C4-2B (cell line): ENCODE results near the gene FAF1.

ENCODE experiments used
- ZFX ChIP-seq: fragments of 450-650 bp; IDR thresholded peaks from 2 replicates; pipeline ENCODE4 v1.6.1; 2017
- TF ChIP-seq, protein P1 (sequence below): fragments of 450-650 bp; conservative IDR thresholded peaks from 2 replicates; pipeline ENCODE4 v1.5.1; 2017; ENCODE audit warnings: mild to moderate bottlenecking

DNA sequence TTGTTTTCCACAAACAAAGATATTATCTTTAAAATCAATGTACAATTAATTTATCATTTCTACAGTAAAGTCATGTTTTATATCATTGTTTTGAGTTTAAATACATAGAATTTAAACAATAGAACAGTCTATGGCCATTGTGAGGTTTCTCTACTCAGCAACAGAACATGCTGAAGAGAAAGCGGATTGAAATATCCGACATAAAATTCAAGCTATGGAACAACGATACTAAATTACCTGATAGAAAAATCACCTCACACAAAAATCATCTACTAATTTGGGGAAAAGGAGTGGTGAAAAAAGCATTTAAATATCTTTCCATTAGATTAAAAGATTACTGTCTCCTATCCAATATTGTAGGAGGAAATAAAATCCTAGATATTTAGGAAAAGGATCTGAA lies 22.5 kb upstream of the FAF1 start:
- TF ChIP-seq, protein P1, sequence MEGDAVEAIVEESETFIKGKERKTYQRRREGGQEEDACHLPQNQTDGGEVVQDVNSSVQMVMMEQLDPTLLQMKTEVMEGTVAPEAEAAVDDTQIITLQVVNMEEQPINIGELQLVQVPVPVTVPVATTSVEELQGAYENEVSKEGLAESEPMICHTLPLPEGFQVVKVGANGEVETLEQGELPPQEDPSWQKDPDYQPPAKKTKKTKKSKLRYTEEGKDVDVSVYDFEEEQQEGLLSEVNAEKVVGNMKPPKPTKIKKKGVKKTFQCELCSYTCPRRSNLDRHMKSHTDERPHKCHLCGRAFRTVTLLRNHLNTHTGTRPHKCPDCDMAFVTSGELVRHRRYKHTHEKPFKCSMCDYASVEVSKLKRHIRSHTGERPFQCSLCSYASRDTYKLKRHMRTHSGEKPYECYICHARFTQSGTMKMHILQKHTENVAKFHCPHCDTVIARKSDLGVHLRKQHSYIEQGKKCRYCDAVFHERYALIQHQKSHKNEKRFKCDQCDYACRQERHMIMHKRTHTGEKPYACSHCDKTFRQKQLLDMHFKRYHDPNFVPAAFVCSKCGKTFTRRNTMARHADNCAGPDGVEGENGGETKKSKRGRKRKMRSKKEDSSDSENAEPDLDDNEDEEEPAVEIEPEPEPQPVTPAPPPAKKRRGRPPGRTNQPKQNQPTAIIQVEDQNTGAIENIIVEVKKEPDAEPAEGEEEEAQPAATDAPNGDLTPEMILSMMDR, result no peak
- no peak for TF ChIP-seq ZFX
